Measurements from ENCODE around the gene PCK2.

- TF ChIP-seq CTCF (IDR thresholded peaks at IDR 0.05) (no peak), POLR2AphosphoS5 (IDR thresholded peaks at IDR 0.05) (no peak), EP300 (IDR thresholded peaks at IDR 0.05) (no peak)
Measured at GRCh38 chr14:24051176-24051788, 42.8 kb upstream of the PCK2 start.
